ENCODE measurements around the gene MGP.

- no peak for TF ChIP-seq CTCF (IDR thresholded peaks at IDR 0.05)
- TF ChIP-seq EZH2 (IDR thresholded peaks at IDR 0.05; ENCODE audit: borderline replicate concordance, insufficient read depth, low read depth, low read length, poor library complexity, severe bottlenecking): no peak
Observed at GRCh38 chr12:14931359-14931758, 45.7 kb upstream of the MGP start.

All from B cell (primary cell).